Peyer's patch (tissue), 4 donors: ENCODE results near the gene TOB2.

Experiments
- CTCF ChIP-seq, 6 experiments: fragments of 450-650 bp in 4 of 6; fragments of 200-600 bp in 2 of 6; sonication (generic) in 1 of 6; IDR thresholded peaks; one replicate each; pipeline ENCODE4 v1.5.1; 2017 to 2019; ENCODE audit warnings: antibody characterized with exemption in 6 of 6, mild to moderate bottlenecking in 3 of 6, moderate library complexity in 1 of 6
- POLR2A ChIP-seq, 2 donors: fragments of 450-650 bp; IDR thresholded peaks; one replicate each; pipeline ENCODE4 v1.5.1; 2017; ENCODE audit warnings: antibody characterized with exemption in 2 of 2, mild to moderate bottlenecking in 2 of 2, moderate library complexity in 2 of 2

DNA sequence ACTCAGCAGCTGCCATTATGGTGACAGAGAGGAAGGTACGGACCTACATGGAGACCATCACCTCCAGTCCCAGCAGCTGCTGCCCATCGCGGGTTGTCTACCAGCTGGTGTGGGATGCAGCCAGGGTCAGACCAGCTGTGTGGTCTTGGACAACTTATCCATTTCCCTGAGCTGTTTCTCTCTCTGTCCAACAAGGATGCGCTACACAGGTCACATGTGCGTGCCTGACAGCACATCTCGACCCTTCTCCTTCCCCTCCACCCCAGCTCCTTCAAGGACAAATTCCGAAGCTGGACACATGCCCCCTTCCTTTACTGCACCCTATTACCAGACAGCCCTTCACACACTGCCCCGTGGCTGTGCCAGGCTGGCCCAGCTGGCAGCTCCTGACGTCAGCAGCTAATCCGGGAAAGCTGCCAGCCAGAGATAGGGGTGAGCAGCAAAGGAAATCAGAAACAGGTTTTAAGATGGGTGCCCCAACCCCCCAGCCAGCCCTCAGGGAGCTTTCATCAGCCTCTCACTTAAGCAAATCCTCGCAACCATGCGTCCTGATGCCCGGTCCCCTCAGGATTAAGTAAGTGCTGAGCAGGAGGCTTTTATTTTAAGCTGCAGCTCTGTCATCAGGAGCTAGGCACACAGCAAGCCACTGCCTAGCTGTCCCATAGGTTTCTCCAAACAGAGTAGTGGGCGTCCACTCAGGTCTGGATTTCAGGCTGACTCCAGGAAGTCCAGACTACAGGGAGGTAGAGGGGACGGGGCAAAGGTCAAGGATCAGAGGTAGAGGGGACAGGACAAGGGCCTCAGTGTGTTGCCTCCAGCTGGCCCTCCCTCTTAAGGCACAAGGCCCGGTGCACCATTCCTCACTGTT lies 44.6 kb downstream of the TOB2 start:
- TF ChIP-seq POLR2A (IDR thresholded peaks at IDR 0.05) (peak in 1 of 2 donors; percentile 9), CTCF (IDR thresholded peaks at IDR 0.05) (no peak)
